ENCODE results near the gene UTF1.

Gene UTF1

DNA sequence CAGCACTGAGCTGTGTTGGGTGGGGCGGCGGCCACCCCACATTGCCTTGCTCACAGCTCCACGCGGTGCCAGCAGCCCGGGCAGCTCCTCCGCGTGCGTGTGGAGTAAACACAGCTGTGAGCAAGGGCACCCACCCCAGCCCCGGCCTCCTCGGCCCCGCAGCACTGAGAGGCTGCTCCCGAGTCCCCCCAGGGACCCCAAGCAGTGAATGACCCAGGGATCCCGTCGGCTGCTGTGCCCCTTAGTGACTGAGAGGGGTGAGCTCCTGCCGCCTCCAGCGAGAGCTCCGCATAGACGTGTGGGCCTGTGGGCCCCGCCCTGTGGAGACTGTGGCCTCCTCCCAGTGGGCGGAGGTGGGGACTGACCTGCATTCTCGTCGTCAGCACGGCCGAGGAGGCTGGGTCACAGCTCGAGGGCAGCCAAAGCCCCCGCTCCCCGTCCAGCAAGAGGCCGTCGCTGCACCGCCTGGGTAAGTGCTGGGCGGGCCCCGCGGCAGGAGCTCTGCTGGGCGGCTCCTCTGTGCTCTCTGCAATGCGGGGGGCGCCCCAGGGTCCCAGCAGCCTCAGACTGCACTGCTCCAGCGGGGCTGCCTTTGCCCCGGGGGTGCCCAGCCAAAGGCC lies 29.9 kb upstream of the UTF1 start:
- TF ChIP-seq, protein P1, sequence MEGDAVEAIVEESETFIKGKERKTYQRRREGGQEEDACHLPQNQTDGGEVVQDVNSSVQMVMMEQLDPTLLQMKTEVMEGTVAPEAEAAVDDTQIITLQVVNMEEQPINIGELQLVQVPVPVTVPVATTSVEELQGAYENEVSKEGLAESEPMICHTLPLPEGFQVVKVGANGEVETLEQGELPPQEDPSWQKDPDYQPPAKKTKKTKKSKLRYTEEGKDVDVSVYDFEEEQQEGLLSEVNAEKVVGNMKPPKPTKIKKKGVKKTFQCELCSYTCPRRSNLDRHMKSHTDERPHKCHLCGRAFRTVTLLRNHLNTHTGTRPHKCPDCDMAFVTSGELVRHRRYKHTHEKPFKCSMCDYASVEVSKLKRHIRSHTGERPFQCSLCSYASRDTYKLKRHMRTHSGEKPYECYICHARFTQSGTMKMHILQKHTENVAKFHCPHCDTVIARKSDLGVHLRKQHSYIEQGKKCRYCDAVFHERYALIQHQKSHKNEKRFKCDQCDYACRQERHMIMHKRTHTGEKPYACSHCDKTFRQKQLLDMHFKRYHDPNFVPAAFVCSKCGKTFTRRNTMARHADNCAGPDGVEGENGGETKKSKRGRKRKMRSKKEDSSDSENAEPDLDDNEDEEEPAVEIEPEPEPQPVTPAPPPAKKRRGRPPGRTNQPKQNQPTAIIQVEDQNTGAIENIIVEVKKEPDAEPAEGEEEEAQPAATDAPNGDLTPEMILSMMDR (IDR thresholded peaks at IDR 0.05; ENCODE audit: borderline replicate concordance, insufficient read depth, low read depth, low read length) = no peak
- H3K4me3 ChIP-seq (ENCODE audit: low read depth, low read length) = no peak overlapping the region

DNA sequence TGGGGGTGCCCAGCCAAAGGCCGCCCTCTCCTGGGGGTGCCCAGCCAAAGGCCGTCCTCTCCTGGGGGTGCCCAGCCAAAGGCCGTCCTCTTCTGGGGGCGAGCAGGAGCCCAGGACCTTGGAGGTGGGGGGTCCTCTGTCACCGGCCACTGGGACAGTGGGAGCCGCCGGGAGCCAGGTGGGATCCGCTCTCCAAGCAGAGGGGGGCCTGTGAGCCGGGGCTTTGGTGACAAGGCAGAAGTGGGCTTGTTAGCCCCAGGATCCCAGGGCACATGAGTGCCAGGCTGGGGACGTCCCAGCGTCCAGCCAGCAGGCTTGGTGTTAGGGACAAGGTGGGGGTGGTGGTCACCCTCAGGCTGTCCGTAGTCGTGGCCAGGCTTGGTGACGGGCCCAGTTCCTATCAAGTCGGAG lies 29.4 kb upstream of the UTF1 start:
- H3K4me3 ChIP-seq (ENCODE audit: low read depth, low read length) = no peak overlapping the region
- TF ChIP-seq, protein P1 (IDR thresholded peaks at IDR 0.05; ENCODE audit: borderline replicate concordance, insufficient read depth, low read depth, low read length) = no peak

DNA sequence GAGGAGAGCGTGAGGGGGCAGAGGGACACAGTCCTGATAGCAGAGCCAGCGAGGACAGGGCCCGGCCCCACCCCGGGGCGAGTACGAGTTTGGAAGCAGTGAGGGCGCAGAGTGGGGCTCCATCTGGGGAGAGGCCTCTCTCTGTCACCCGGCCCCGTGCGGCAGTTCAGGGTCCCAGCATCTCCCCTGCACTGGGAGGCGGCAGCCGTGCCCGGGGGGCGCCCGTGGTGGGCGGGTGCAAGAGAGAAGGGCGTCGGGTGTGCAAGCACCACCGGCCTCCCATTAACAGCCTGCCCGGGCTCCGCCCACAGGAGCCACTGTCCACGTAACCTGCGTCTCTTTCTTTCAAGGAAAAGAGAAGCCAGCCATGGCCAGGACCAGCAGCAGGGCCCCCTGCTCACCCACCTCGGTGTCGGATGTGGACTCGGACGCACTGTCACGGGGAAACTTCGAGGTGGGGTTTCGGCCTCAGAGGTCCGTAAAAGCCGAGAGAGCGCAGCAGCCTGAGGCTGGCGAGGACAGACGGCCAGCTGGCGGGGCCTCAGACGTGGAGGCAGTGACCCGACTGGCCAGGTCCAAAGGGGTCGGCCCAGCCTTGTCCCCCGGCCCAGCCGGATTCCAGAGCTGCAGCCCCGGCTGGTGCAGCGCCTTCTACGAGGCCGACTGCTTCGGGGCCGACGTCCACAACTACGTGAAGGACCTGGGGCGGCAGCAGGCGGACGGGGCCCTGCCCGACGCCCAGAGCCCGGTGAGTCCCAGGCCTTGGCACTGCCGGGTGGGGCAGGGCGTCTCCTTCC lies 28.7 kb upstream of the UTF1 start:
- no peak overlapping the region for H3K4me3 ChIP-seq (ENCODE audit: low read depth, low read length)
- TF ChIP-seq, protein P1 (IDR thresholded peaks at IDR 0.05; ENCODE audit: borderline replicate concordance, insufficient read depth, low read depth, low read length) = no peak

DNA sequence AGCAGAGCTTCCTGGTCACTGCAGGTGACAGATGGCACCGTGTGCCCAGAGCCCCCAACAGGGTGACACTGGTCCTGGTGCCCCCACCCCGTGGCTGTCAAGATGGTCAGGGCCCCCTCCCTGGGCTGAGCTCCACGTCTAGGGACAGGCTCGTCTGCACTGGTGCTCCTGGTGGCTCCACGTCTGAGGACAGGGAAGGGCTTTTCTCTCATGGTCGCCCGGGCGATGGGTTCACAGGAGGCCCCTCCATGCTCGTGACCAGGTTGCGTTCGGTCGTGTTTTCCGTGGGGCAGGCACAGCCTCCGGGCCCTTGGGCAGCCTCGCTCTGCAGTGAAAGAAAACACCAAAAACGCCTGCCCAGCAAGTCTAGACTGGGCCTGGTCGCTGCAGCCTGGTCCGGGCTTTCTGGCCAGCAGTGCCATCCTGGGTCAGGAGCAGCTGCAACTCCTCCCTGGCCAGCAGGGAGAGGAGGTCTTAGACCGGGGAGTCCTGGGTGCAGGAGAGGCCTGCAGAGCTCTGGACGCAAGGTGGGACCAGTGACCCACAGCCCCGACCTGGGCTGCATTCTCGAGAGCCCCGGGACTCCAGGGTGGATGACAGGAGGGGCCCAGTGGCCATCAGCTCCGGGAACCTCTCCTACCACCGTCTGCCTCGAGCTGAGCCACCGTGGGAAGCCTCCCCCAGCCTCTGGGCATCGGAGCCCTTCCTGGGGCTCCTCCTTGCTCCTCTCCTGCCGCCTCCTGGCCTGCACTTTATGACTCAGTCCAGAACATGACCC lies 27.9 kb upstream of the UTF1 start:
- no peak overlapping the region for H3K4me3 ChIP-seq (ENCODE audit: low read depth, low read length)
- TF ChIP-seq, protein P1 (IDR thresholded peaks at IDR 0.05; ENCODE audit: borderline replicate concordance, insufficient read depth, low read depth, low read length) = no peak

DNA sequence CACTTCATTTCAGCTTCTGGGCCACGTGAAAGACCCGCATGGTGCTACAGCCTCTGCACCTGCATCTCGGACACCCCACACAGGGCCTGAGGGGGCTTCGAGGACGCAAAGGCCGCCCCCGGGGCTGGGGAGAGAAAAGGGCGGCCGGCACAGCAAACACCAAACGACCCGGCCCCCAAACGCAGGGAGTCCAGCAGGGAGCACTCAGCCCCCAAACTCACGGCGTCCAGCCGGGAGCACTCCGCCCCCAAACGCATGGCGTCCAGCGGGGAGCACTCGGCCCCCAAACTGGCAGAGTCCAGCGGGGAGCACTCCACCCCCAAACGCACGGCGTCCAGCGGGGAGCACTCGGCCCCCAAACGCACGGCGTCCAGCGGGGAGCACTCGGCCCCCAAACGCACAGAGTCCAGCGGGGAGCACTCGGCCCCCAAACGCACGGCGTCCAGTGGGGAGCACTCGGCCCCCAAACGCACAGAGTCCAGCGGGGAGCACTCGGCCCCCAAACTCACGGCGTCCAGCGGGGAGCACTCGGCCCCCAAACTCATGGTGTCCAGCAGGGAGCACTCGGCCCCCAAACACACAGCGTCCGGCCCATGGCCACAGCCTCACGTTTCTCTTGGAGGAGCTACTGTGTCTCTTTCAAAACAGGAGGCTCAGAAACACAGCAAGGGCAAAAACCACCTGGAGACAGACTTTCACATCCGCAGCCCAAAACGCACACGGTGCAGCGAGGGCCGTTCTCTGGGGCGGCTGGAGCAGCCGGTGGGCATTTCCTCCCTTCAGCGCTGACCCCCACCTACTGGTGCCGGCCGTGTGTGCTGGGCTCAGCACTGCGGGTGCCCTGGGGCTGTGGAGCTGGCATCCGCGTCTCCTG lies 27.0 kb upstream of the UTF1 start:
- TF ChIP-seq, protein P1 (IDR thresholded peaks at IDR 0.05; ENCODE audit: borderline replicate concordance, insufficient read depth, low read depth, low read length) = no peak
- H3K4me3 ChIP-seq (ENCODE audit: low read depth, low read length) = no peak overlapping the region

DNA sequence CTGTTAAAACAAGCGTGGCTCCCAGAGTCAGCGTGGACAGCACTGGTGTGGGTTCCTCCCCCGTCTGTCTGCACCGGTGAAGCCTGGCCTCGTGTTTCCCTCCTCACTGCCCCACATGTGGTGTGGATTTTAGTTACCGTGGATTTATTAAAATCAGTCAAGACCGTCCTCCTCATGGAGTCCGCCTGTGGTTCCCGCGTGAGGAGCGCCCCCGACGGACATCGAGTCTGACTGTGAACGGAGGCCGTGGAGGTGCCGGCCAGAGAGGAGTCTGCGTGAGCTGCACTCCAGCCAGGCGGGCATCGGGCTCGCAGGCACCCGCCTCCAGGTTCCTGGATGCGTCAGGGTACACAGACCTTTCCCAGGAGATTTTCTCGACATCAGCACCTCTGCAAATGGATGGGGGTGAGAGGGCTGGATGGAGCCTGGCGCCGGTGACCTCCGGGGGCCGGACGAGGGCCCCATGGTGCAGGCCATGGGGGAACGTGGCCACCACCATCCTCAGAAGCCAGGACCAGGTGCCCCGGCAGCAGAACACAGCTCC lies 26.3 kb upstream of the UTF1 start:
- TF ChIP-seq, protein P1 (IDR thresholded peaks at IDR 0.05; ENCODE audit: borderline replicate concordance, insufficient read depth, low read depth, low read length) = no peak
- no peak overlapping the region for H3K4me3 ChIP-seq (ENCODE audit: low read depth, low read length)

All from GM12875 (cell line).